Measurements from ENCODE around the gene FOXN3. TPM values are rescaled to one million over a fixed set of nuclear protein-coding genes. Genes with fewer than 3 reads are reported as not detected.

FOXN3 gene
- total RNA-seq, 1 experiment from 2014 or later: 8.8 TPM

GRCh38 chr14:89233184-89233583 is 183.8 kb downstream of the FOXN3 start:
- no peak overlapping the region for H3K27ac ChIP-seq (ENCODE audit: low read length)
- no TSS peak for BruUV-seq (replicated peaks)
- no peak for TF ChIP-seq POLR2AphosphoS5 (IDR thresholded peaks at IDR 0.05; ENCODE audit: low read depth, low read length)
- TF ChIP-seq REST (IDR thresholded peaks at IDR 0.05; ENCODE audit: insufficient read depth in 1 of 2, low read depth in 2 of 2, low read length in 1 of 2): no peak
- no peak for TF ChIP-seq CTCF (IDR thresholded peaks at IDR 0.05)
- no peak for TF ChIP-seq SIN3A (IDR thresholded peaks at IDR 0.05; ENCODE audit: borderline replicate concordance, insufficient read depth, low read depth, low read length)
- TF ChIP-seq TCF7L2 (IDR thresholded peaks at IDR 0.05; ENCODE audit: low read depth, low read length): no peak
- no peaks in the 10 kb centered on the region for H3K9me3 ChIP-seq (ENCODE audit: control insufficient read depth, insufficient read depth, low read depth, low read length)
- ChIA-PET CTCF (no interaction called here), POLR2A (no interaction called here)
- no peaks in the 10 kb centered on the region for H3K36me3 ChIP-seq (ENCODE audit: control insufficient read depth, insufficient read depth, low read length)
- no peak overlapping the region for H3K4me3 ChIP-seq (ENCODE audit: low read depth in 2 of 2, low read length in 2 of 2)
- in situ Hi-C loops (cut with HindIII; ENCODE audit: low pct_unique_long_range_greater_than_20kb, low sequenced_read_pairs): no loop called here
- no peaks in the 10 kb centered on the region for H3K27me3 ChIP-seq (ENCODE audit: control insufficient read depth, insufficient read depth, low read length)
- no peaks in the 10 kb centered on the region for H3K4me1 ChIP-seq (ENCODE audit: control insufficient read depth, insufficient read depth, low read length)
- no peak for ATAC-seq
- DNase-seq (ENCODE audit: low read depth, low spot score): no peak
- intact Hi-C loops (cut with micrococcal nuclease; ENCODE audit: unreplicated experiment): no loop called here

GRCh38 chr14:89232265-89233070 is 184.6 kb downstream of the FOXN3 start:
- DNase-seq (ENCODE audit: low read depth, low spot score) (no peak), ATAC-seq (no peak)
- in situ Hi-C loops (cut with HindIII; ENCODE audit: low pct_unique_long_range_greater_than_20kb, low sequenced_read_pairs): no loop called here
- no peaks in the 10 kb centered on the region for H3K36me3 ChIP-seq (ENCODE audit: control insufficient read depth, insufficient read depth, low read length)
- no peak overlapping the region for H3K4me3 ChIP-seq (ENCODE audit: low read depth in 2 of 2, low read length in 2 of 2)
- no peak overlapping the region for H3K27ac ChIP-seq (ENCODE audit: low read length)
- intact Hi-C loops (cut with micrococcal nuclease; ENCODE audit: unreplicated experiment): no loop called here
- no peaks in the 10 kb centered on the region for H3K9me3 ChIP-seq (ENCODE audit: control insufficient read depth, insufficient read depth, low read depth, low read length)
- BruUV-seq (replicated peaks): no TSS peak
- ChIA-PET POLR2A (no interaction called here), CTCF (interaction anchor here (0.6 kb wide), 1 partner anchor 60 kb away, joined by 3 read pairs; no protein-coding TSS in a partner anchor)
- no peaks in the 10 kb centered on the region for H3K4me1 ChIP-seq (ENCODE audit: control insufficient read depth, insufficient read depth, low read length)
- H3K27me3 ChIP-seq (ENCODE audit: control insufficient read depth, insufficient read depth, low read length): no peaks in the 10 kb centered on the region
- no peak for TF ChIP-seq TCF7L2 (IDR thresholded peaks at IDR 0.05; ENCODE audit: low read depth, low read length)
- no peak for TF ChIP-seq REST (IDR thresholded peaks at IDR 0.05; ENCODE audit: insufficient read depth in 1 of 2, low read depth in 2 of 2, low read length in 1 of 2)
- no peak for TF ChIP-seq SIN3A (IDR thresholded peaks at IDR 0.05; ENCODE audit: borderline replicate concordance, insufficient read depth, low read depth, low read length)
- TF ChIP-seq CTCF (IDR thresholded peaks at IDR 0.05): no peak
- no peak for TF ChIP-seq POLR2AphosphoS5 (IDR thresholded peaks at IDR 0.05; ENCODE audit: low read depth, low read length)
